ENCODE measurements around the gene KLHL12.

KLHL12 gene

GRCh38 chr1:202934755-202935154 lies 7.7 kb upstream of the KLHL12 start:
- Histone ChIP-seq H3K4me1 (ENCODE audit: low read depth, poor library complexity, severe bottlenecking) (no peaks in the 10 kb centered on the region), H3K79me2 (ENCODE audit: insufficient read depth, low read depth) (no peaks in the 10 kb centered on the region), H3K4me2 (no peak overlapping the region), H3K9ac (no peak overlapping the region), H3K4me3 (IDR thresholded peaks at IDR 0.05; ENCODE audit: insufficient read depth, low read depth, low read length) (no peak overlapping the region), H4K20me1 (ENCODE audit: insufficient read depth) (no peaks in the 10 kb centered on the region), H3K27ac (no peak overlapping the region), H2AFZ (ENCODE audit: low read depth) (no peak overlapping the region), H3K27me3 (ENCODE audit: insufficient read depth, low read depth) (no peaks in the 10 kb centered on the region), H3K36me3 (ENCODE audit: insufficient read depth) (no peaks in the 10 kb centered on the region)
- TF ChIP-seq CTCF (conservative IDR thresholded peaks at IDR 0.05; ENCODE audit: low read depth, low read length), result no peak

GRCh38 chr1:202932476-202932875 lies 5.4 kb upstream of the KLHL12 start:
- no peaks in the 10 kb centered on the region for H3K79me2 ChIP-seq (ENCODE audit: insufficient read depth, low read depth)
- no peak for TF ChIP-seq CTCF (conservative IDR thresholded peaks at IDR 0.05; ENCODE audit: low read depth, low read length)
- no peaks in the 10 kb centered on the region for H3K36me3 ChIP-seq (ENCODE audit: insufficient read depth)
- no peak overlapping the region for H3K27ac ChIP-seq
- no peak overlapping the region for H3K4me3 ChIP-seq (IDR thresholded peaks at IDR 0.05; ENCODE audit: insufficient read depth, low read depth, low read length)
- no peak overlapping the region for H2AFZ ChIP-seq (ENCODE audit: low read depth)
- no peak overlapping the region for H3K4me2 ChIP-seq
- H3K4me1 ChIP-seq (ENCODE audit: low read depth, poor library complexity, severe bottlenecking), result no peaks in the 10 kb centered on the region
- no peaks in the 10 kb centered on the region for H3K27me3 ChIP-seq (ENCODE audit: insufficient read depth, low read depth)
- H4K20me1 ChIP-seq (ENCODE audit: insufficient read depth), result no peaks in the 10 kb centered on the region
- no peak overlapping the region for H3K9ac ChIP-seq

- no peak overlapping the region for H3K9ac ChIP-seq
- no peaks in the 10 kb centered on the region for H3K27me3 ChIP-seq (ENCODE audit: insufficient read depth, low read depth)
- H3K27ac ChIP-seq, result no peak overlapping the region
- H2AFZ ChIP-seq (ENCODE audit: low read depth), result no peak overlapping the region
- H4K20me1 ChIP-seq (ENCODE audit: insufficient read depth), result no peaks in the 10 kb centered on the region
- H3K4me3 ChIP-seq (IDR thresholded peaks at IDR 0.05; ENCODE audit: insufficient read depth, low read depth, low read length), result no peak overlapping the region
- no peak for TF ChIP-seq CTCF (conservative IDR thresholded peaks at IDR 0.05; ENCODE audit: low read depth, low read length)
- H3K79me2 ChIP-seq (ENCODE audit: insufficient read depth, low read depth), result peaks cover 56% of the 10 kb centered on the region
- H3K4me2 ChIP-seq, result 0 out of 2 replicates have a peak overlapping the region, but pooled peaks have one; percentile 1
- H3K36me3 ChIP-seq (ENCODE audit: insufficient read depth), result peaks cover 9% of the 10 kb centered on the region; the same call in 1 of the 2 replicates
- H3K4me1 ChIP-seq (ENCODE audit: low read depth, poor library complexity, severe bottlenecking), result peaks cover 71% of the 10 kb centered on the region
Observed at GRCh38 chr1:202923533-202923932, 3.5 kb downstream of the KLHL12 start.

- no peaks in the 10 kb centered on the region for H4K20me1 ChIP-seq (ENCODE audit: insufficient read depth)
- H2AFZ ChIP-seq (ENCODE audit: low read depth), result no peak overlapping the region
- H3K79me2 ChIP-seq (ENCODE audit: insufficient read depth, low read depth), result peaks cover 44% of the 10 kb centered on the region
- no peak overlapping the region for H3K9ac ChIP-seq
- H3K4me1 ChIP-seq (ENCODE audit: low read depth, poor library complexity, severe bottlenecking), result peaks cover 92% of the 10 kb centered on the region
- H3K4me3 ChIP-seq (IDR thresholded peaks at IDR 0.05; ENCODE audit: insufficient read depth, low read depth, low read length), result no peak overlapping the region
- peaks cover 29% of the 10 kb centered on the region; the same call in 1 of the 2 replicates for H3K36me3 ChIP-seq (ENCODE audit: insufficient read depth)
- H3K27ac ChIP-seq, result peak overlapping the region; percentile 86; the same call in 1 of the 2 replicates
- peak overlapping the region; percentile 1; the same call in 1 of the 2 replicates for H3K4me2 ChIP-seq
- TF ChIP-seq CTCF (conservative IDR thresholded peaks at IDR 0.05; ENCODE audit: low read depth, low read length), result no peak
- H3K27me3 ChIP-seq (ENCODE audit: insufficient read depth, low read depth), result no peaks in the 10 kb centered on the region
Observed at GRCh38 chr1:202919615-202920014, 7.4 kb downstream of the KLHL12 start.

All from KMS-11 (cell line).